Activated CD4-positive, CD25-positive, alpha-beta regulatory T cell treated with anti-CD3 and anti-CD28 coated beads, Interleukin-2, amount 50 U/mL, for 24 hours (primary cell): ENCODE results near the gene CCDC78.
A peak's percentile ranks its signal among the peaks of the same experiment; 100 is the strongest.
"Not testable (repeated sequence)": the region's sequence is repeated elsewhere in the genome, so short reads cannot be mapped to it uniquely, and the experiment has no call there.

Source experiments
- ATAC-seq, 2 donors: fragments of 150-1000 bp; cut with Tn5 transposase; one replicate each; pipeline ENCODE4 v1.10.0; 2021; ENCODE audit warnings: mild to moderate bottlenecking in 1 of 2, moderate library complexity in 1 of 2

CCDC78 gene

DNA sequence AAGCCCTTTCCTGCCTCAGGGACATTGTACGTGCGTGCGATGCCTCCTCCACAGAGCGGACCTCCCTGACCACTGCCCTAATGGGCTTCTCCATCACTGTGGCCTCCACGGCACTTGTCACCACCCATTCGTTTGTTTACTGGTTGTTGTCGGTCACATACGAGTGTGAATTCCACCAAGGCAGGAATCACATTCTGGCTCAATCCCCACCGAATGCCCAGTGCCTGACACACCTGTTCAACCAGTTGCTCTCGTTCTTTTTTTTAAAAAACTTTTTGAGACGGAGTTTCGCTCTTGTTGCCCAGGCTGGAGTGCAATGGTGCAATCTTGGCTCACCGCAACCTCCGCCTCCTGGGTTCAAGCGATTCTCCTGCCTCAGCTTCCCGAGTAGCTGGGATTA is 35.0 kb downstream of the CCDC78 start:
- ATAC-seq, result not testable (repeated sequence)

DNA sequence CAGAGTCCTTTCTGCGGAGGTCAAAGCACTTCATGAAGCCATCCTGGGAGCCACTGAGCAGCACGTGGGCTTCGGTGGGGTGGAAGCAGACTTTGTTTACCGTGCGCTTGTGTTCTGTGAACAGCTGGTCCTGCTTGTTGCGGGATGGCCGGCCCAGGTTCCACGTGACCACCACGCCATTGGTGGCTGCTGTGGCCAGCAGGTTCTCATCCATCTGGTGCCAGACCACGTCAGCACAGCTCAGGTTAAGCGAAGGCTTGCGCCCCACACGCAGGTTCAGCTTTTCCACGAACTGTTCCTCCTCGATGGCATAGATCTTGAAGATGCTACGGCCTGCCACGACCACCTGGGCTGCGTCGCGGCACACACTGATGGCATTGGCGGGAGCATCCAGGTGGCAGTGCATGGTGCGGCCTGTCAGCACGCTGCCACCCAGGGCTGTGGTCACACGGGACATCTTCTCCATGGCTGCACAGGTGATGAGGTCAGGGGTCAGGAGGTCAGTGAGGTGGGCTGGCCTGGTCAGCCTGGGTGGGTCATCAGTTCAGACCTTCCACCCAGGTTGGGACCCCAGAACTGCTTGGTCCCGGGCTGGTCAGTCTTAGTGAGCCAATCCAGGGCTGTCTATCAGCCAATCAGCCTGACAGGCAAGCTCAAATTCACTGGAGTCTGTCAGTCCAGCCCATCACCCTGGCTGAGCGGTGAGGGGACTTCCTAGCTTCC is 36.9 kb downstream of the CCDC78 start:
- ATAC-seq, result no peak

DNA sequence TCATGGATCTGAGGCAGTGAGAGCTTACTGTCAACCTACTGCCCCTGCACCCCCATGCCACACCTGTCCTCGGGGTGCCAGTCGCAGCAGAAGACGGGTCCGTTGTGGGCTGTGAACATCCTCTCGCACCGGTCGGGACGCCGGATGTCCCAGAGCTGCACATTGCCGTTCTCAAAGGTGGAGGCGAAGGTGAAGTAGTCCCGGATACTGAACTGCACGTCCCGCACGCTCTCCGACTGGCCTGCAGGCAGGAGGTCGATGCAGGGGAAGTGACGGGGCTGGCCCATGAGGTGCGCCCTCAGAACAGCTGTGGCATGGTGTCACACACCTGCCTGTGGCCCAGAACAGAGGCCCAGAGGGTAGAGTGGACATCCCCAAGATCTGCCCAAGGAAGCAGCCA is 38.7 kb downstream of the CCDC78 start:
- no peak for ATAC-seq

DNA sequence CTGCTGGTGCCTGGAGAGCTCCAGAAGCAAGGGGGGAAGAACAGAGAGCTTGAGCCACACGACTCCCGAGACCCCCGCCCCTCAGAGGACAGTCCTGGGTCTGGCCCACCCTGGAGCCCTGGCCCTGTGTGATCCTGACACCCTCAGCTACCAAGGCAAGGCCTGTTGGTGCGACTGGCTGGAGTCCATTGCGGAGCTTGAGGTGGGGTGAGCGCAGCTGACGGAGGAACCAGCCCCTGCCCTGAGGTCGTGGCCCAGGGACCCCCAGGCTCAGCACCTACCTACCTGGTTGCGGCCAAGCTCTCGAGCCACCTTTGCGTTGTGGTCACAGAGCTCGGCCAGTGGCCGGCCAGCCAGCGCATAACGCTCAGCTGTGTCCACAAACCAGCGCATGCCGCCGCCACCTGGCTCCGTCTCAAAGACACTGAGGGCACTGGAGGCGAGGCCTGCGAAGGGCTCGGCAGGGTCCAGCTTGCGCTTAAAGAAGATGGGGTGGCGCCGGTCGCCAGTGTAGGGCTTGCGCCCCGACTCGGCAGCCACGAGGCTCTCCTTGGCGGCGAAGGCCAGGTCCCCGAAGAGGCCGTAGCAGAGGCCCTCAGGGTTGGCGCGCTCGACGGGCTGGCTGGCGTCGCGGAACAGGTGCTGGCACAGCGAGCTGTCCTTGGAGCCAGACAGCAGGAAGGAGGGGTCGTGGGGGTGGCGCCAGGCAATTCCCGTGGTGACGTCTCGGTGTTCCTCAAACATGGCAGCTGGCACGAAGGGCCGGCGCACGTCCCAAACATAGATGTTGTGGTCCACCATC is 39.6 kb downstream of the CCDC78 start:
- no peak for ATAC-seq

DNA sequence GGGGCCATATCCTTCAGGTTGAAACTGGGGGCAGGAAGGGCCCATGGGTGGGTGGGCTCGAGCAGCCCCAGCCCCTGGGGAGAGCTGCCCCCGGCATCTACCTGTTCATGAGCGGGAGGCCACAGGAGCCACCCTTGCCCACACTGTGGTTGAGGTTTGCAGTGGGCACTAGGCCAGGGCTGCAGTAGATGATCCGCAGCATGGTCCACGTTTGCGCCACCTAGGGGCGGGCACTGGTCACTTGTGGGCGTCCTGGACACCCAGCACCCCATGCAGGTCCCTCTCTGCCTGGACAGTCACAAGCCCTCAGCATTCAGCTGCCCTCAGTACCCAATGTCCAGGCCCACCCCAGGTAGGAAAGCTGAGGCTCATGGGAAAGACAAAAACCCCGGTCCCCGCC is 40.3 kb downstream of the CCDC78 start:
- no peak for ATAC-seq

DNA sequence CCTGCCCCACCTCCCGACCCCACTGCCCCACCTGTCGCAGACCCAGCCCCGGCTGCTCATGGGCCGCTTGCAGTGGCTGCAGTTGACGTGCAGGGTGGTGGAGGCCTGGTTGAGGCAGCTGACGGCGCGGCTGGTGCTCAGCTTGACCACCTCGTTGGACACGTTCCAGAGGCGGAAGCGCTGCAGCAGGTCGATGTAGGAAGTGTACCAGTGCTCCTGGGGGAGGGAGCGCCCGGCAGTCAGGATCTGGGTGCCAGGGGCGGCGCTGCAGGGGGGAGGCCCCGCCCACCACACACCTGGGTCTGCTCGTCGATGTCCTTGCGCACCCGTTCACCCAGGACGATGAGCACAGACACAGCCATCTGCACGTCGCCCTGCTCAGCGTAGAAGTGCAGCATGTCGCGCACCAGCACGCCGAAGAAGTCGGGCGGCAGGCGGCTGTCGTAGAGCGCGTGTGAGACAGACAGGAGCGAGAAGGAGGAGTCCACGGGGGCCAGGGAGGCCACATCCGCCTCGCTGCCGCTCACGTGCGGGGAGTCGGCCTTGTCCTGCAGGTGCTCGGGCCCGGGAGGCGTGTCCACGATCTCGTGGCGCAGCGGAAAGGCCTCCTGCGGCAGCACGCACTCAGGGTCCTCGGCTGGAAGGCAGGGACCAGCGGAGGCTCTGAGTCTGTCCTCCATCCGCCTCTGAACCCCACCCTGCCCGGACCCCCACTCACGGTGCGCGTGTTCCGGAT is 41.1 kb downstream of the CCDC78 start:
- ATAC-seq, result no peak

DNA sequence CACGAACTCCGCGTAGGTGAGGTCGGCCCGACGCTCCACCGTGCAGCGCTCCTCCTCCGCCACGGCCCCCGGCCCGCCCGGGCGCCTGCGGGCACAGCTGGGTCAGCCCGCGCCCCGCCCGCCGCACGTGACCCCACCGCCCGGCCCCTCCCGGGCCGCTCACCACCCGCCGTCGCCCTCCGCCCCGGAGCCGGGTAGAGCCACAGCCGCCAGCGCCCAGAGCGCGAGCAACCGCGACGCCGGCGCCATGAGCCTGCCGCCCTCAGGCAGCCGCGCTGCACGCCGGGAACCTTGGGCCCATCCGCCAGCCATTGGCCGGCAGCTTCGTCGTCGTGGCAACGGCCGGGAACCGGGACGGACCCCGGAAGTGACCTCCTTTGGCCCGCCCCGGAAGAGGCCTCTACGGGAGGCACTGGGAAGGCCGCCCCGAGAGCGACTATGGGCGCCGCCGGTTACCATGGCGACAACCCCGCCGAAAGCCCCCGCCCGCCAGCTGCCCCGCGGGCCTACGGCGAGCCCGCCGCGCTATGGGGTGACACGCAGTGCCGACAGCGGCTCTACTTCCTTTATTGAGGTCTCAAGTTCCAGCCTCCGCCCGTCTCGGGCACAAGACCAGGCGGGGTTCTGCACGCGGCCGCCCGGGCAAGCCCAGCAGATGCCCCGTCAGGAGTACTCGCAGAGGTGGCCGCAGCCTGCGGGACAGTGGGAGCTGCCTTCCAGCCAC is 42.0 kb downstream of the CCDC78 start, which contains the start of gene JMJD8:
Gene JMJD8, minus strand, starts transcription at position 264 of the 724 bp plus-strand sequence. Its CDS starts 15 bp downstream, at position 249.
- ATAC-seq, result peak; percentile 83 to 87

DNA sequence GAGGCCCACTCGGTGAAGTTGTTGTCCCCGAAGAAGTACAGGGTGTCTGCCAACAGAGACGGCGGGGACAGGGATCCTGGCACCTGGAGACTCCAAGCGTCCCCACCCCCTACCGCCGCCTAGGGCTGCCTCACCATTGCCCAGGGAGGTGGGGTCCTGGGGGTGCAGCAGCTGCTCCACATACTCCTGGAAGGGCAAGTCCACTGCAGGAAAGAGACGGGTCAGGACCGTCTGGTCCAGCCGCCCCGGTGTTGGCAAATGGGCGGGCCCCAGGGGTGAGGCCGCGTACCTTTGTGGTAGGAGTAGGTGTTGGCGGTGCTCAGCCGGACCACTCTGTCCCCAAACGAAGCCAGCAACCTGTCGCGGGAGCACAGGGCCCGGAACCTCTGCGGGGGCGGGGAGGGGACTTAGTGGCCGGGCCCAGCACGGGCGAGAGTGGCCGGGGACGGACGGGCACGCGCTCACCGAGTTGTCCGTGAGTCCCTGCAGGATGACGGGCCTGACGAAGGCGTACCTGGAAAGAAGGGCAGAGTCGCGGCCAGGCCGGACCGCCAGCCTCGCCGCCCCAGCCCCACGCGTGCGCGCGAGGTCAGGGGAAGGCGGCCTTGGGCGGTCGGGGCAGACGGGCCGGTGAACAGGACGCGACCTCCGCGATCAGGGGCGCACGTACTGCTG is 42.7 kb downstream of the CCDC78 start:
- no peak for ATAC-seq

DNA sequence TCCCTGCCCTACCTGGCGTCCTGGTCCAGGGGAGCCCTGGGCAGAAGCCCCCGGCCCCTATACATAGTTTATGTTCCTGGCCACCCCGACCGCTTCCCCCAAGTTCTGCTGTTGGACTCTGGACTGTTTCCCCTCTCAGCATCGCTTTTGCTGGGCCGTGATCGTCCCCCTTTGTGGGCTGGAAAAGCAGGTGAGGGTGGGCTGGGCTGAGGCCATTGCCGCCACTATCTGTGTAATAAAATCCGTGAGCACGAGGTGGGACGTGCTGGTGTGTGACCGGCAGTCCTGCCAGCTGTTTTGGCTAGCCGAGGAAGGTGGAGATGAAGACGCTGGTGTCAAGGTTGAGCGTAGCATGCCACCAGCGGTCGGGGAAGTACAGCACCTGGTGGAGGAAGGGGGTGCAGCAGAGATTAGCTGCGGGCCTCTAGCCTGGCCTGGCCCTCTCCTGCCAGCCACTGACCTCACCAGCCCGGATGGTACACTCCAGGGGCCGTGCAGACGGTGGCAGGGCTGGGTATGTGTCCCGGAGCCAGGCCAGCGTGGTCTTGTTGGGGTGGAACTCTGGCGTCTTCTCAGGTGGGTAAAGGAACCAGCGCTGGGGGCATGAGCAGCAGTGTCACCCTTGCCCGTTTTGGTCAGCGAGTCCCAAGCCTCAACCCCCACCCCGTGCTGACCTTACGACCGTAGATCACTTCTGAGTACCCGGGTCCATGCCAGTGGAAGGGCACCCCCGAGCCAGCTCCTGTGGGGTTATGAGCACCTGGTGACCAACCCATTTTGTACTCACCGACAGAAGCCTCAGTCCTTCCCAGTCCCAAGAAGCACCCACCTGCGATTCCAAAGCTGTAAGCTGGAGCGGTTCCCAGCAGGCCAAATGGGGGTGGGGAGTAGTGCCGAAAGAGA is 43.5 kb downstream of the CCDC78 start:
- ATAC-seq, result no peak

DNA sequence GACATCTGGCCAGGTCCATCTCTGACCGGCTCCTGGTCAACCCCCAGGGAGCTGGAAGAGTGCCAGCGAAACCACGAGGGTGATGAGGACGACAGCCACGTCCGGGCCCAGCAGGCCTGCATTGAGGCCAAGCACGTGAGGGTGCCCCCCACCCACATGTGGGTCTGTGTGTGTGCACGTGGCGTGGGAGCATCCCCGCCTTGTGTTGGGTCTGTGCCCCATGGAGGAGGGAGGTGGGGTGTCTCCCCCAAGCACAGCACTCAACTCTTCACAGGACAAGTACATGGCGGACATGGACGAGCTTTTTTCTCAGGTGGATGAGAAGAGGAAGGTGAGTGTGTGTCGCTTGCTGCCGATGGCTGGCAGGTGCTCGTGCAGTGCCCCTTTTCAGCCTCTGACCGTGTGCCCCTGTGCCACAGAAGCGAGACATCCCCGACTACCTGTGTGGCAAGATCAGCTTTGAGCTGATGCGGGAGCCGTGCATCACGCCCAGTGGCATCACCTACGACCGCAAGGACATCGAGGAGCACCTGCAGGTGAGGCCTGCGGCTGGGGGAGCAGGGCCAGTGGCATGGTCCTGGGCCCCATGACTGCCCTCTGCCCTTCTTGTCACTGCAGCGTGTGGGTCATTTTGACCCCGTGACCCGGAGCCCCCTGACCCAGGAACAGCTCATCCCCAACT is 44.4 kb downstream of the CCDC78 start:
- no peak for ATAC-seq

DNA sequence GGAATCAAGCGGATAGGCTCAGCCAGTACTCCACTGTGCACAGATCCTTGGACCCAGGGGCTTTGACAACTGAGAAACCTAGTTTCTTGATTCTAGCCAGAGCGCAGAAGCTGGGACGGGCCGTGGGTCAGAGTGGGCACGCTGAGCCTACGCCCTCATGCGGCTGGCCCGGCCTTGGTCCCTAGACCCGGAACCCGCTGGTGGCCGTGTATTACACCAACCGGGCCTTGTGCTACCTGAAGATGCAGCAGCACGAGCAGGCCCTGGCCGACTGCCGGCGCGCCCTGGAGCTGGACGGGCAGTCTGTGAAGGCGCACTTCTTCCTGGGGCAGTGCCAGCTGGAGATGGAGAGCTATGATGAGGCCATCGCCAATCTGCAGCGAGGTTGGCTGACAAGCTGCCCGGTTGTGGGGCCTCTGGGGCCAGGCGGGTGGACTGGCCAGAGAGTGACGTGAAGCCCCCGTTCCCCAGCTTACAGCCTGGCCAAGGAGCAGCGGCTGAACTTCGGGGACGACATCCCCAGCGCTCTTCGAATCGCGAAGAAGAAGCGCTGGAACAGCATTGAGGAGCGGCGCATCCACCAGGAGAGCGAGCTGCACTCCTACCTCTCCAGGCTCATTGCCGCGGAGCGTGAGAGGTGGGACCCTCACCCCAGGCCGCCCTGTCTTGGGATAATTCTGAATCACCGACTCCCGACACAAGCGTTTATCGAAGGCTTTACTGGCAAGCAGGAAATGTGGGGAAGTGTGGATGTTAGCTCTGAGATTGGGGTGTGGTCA is 45.1 kb downstream of the CCDC78 start:
- ATAC-seq, result no peak

DNA sequence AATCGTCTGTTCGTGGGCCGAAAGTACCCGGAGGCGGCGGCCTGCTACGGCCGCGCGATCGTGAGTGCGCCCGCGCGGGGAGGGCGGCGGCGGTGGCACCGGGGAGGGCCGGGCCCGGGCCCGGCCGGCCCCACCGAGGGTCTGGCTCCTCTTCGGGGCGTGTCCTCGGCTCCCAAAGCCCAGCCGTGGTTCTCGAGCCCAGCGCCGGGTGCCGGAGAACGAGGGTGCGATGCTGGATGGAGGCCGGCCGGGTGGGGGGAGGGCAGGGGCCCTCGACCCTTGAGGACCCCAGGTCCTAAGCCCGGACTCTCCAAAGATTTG is 45.7 kb downstream of the CCDC78 start:
- ATAC-seq, result no peak

DNA sequence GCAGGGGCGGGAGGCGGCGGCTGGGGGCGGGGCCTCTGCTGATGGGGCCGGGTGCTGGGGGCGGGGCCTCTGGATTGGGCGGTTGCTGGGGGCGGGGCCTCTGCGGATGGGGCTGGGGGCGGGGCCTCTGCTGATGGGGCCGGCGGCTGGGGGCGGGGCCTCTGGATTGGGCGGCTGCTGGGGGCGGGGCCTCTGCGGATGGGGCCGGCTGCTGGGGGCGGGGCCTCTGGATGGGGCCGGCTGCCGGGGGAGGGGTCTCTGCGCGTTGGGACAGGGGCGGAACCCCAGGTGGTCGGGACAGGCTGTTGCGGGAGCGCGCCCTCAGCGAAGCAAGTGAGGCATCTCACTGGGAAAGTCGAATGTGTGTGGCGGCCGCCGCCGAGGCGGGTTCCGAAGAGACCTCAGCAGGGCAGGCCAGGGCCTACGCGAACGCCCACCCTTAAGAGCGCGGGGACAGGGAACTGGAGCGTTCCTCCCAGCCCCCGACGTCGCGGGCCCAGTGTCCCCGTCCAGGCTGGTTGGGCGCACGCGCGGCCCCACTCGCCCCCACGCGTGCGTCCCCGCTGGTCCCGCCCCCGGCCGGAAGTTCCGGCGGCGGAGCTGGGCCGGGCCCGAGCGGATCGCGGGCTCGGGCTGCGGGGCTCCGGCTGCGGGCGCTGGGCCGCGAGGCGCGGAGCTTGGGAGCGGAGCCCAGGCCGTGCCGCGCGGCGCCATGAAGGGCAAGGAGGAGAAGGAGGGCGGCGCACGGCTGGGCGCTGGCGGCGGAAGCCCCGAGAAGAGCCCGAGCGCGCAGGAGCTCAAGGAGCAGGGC is 46.2 kb downstream of the CCDC78 start, which contains the start of gene STUB1:
Gene STUB1, plus strand, starts transcription at position 597 of the 811 bp plus-strand sequence. Its CDS starts 116 bp downstream, at position 713.
- ATAC-seq, result peak; percentile 47 to 49

DNA sequence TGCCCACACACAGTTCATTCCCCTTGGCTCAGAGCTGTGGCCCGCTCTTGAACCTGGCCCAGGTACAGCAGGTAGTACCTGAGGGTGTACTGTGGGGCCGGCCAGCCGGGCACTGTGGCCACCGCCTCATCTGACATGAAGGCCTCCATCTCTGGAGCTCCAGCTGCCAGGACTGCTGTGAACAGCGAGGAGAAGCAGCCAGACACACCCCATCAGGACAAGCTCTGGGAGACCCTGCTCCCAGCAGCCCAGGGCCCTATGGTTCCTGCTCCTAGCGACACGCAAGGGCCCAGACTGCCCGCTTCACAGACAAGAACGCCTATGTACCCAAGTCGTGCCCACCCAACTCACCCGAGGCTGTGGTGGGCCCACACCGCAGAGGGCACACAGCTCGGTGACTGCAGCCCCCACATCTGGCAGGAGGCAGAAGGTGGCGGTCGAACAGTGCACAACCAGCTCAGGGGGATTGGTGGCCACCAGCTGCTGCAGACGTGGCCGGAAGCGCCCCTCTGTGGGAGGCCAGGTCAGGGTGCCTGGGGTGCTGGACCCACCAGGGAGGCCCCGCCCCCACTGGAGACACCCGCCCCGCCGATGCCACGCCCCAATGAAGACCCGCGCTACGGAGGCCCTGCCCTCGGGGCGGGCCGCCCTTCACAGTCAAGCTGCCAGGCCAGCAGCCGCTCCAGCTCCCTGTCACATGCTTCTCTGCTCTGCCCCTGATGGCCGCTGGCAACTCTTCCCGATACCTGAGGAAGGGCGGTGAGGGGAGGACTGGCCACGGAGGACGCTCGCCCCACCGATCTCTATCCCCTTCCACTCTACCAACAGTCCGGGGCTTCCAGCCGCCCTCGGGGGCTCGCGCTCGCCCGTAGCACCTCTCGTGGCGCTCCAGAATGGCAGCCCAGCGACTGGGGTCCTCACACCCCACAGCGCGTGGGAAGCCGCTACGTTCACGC is 47.1 kb downstream of the CCDC78 start:
- peak; percentile 5 to 6 for ATAC-seq

DNA sequence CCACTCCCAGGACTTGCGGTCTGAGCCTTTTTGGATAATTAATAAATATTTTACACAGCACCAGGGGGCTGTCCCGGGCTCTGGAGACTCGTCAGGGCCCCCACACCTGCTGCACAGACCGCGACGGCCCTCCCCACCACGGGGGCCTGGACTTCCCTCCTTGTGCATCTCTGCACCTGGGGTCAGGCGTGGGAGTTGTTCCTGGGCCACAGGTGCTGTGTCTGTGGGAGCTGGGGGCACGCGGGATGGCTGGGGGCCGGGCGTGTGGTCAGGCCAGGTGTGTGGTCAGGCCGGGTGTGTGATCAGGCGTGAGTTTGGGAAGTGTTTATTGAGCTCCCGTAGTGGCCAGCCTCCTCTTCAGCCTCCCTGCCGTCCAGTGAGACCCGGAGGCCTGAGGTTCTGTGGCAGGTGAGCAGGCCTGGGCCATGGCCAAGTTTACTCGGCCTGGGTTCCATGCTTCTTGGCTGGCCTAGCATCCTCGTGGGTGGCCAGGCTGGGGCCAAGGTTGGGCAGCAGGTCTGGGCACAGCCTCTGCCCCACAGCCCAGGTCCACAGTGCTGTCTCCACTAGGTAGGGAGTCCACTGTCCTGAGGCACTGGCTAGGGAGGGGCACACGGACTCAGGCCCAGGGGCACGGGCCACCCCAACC is 47.9 kb downstream of the CCDC78 start:
- no peak for ATAC-seq

DNA sequence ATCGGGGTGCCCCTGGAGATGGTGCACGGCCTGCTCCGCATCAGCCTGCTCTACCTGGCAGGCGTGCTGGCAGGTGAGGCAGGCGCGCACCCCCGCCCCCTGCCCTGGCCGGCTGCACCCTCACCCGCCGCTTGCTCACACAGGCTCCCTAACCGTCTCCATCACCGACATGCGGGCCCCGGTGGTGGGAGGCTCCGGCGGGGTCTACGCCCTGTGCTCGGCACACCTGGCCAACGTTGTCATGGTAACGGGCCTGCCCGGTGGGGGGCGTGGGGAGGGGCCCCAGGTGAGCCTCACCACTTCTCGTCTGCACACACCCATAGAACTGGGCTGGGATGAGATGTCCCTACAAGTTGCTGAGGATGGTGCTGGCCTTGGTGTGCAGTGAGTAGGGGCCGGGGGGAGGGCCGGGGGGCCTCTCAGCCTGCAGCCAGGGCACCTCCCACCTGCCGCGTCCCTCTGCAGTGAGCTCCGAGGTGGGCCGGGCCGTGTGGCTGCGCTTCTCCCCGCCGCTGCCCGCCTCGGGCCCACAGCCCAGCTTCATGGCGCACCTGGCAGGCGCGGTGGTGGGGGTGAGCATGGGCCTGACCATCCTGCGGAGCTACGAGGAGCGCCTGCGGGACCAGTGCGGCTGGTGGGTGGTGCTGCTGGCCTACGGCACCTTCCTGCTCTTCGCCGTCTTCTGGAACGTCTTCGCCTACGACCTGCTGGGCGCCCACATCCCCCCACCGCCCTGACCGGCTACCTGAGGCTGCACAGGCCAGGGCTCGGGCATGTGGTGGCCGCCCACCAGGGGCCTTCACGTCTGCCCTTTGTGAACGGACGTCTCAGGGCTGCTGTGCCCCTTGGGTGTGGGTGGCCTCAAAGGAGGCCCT is 48.7 kb downstream of the CCDC78 start:
- no peak for ATAC-seq
